ENCODE measurements around the gene ZFAND3. TPM values are rescaled to one million over a fixed set of nuclear protein-coding genes. Genes with fewer than 3 reads are reported as not detected.

The ZFAND3 gene
- total RNA-seq, 2 experiments from 2014 or later = 34.4 to 37.0 TPM

GRCh38 chr6:38064431-38064830, 244.9 kb downstream of the ZFAND3 start:
- Mint-ChIP-seq H3K27me3 (no peaks in the 10 kb centered on the region), H3K4me3 (no peak overlapping the region), H3K27ac (no peak overlapping the region), H3K4me1 (ENCODE audit: low read depth) (peaks cover 33% of the 10 kb centered on the region), H3K36me3 (ENCODE audit: low read depth) (peaks cover 73% of the 10 kb centered on the region), H3K9me3 (no peaks in the 10 kb centered on the region)
- DNase-seq (no peak), ATAC-seq (ENCODE audit: poor library complexity) (no peak)
- Histone ChIP-seq H3K36me3 (ENCODE audit: insufficient read depth, low read length) (peaks cover 35% of the 10 kb centered on the region), H3K9me3 (ENCODE audit: control insufficient read depth in 1 of 2, insufficient read depth in 1 of 2, low read length in 2 of 2) (no peaks in the 10 kb centered on the region), H3K4me3 (ENCODE audit: low read length) (no peak overlapping the region), H3K27me3 (ENCODE audit: control insufficient read depth in 1 of 2, insufficient read depth in 2 of 2, low read length in 2 of 2) (no peaks in the 10 kb centered on the region), H3K27ac (ENCODE audit: low read depth in 1 of 2, low read length in 2 of 2) (no peak overlapping the region), H3K4me1 (ENCODE audit: insufficient read depth, low read length) (no peaks in the 10 kb centered on the region)
- intact Hi-C loops (cut with DNase I, micrococcal nuclease) = no loop called here
- CTCF ChIA-PET = interaction anchor here (1.2 kb wide), 1 partner anchor 9 kb away, joined by 3 read pairs; no protein-coding TSS in a partner anchor
- no peak for TF ChIP-seq CTCF (IDR thresholded peaks at IDR 0.05)
- POLR2A ChIA-PET = no interaction called here

GRCh38 chr6:38065734-38066305, 246.3 kb downstream of the ZFAND3 start:
- Mint-ChIP-seq H3K9me3 (no peaks in the 10 kb centered on the region), H3K27ac (no peak overlapping the region), H3K4me3 (no peak overlapping the region), H3K4me1 (ENCODE audit: low read depth) (peaks cover 34% of the 10 kb centered on the region), H3K36me3 (ENCODE audit: low read depth) (peaks cover 71% of the 10 kb centered on the region), H3K27me3 (no peaks in the 10 kb centered on the region)
- Histone ChIP-seq H3K36me3 (ENCODE audit: insufficient read depth, low read length) (peaks cover 35% of the 10 kb centered on the region), H3K9me3 (ENCODE audit: control insufficient read depth in 1 of 2, insufficient read depth in 1 of 2, low read length in 2 of 2) (no peaks in the 10 kb centered on the region), H3K27me3 (ENCODE audit: control insufficient read depth in 1 of 2, insufficient read depth in 2 of 2, low read length in 2 of 2) (no peaks in the 10 kb centered on the region), H3K27ac (ENCODE audit: low read depth in 1 of 2, low read length in 2 of 2) (no peak overlapping the region), H3K4me1 (ENCODE audit: insufficient read depth, low read length) (no peaks in the 10 kb centered on the region), H3K4me3 (ENCODE audit: low read length) (no peak overlapping the region)
- POLR2A ChIA-PET = no interaction called here
- intact Hi-C loops (cut with DNase I, micrococcal nuclease) = no loop called here
- DNase-seq (no peak), ATAC-seq (ENCODE audit: poor library complexity) (no peak)
- CTCF ChIA-PET = no interaction called here
- no peak for TF ChIP-seq CTCF (IDR thresholded peaks at IDR 0.05)

GRCh38 chr6:38067263-38067980, 247.9 kb downstream of the ZFAND3 start:
- no peak for TF ChIP-seq CTCF (IDR thresholded peaks at IDR 0.05)
- Histone ChIP-seq H3K27ac (ENCODE audit: low read depth in 1 of 2, low read length in 2 of 2) (no peak overlapping the region), H3K36me3 (ENCODE audit: insufficient read depth, low read length) (peaks cover 22% of the 10 kb centered on the region), H3K9me3 (ENCODE audit: control insufficient read depth in 1 of 2, insufficient read depth in 1 of 2, low read length in 2 of 2) (no peaks in the 10 kb centered on the region), H3K4me3 (ENCODE audit: low read length) (no peak overlapping the region), H3K27me3 (ENCODE audit: control insufficient read depth in 1 of 2, insufficient read depth in 2 of 2, low read length in 2 of 2) (no peaks in the 10 kb centered on the region), H3K4me1 (ENCODE audit: insufficient read depth, low read length) (no peaks in the 10 kb centered on the region)
- Mint-ChIP-seq H3K4me3 (no peak overlapping the region), H3K4me1 (ENCODE audit: low read depth) (peaks cover 34% of the 10 kb centered on the region), H3K27me3 (no peaks in the 10 kb centered on the region), H3K27ac (no peak overlapping the region), H3K36me3 (ENCODE audit: low read depth) (peaks cover 56% of the 10 kb centered on the region), H3K9me3 (no peaks in the 10 kb centered on the region)
- POLR2A ChIA-PET = no interaction called here
- CTCF ChIA-PET = no interaction called here
- intact Hi-C loops (cut with DNase I, micrococcal nuclease) = no loop called here
- ATAC-seq (ENCODE audit: poor library complexity) (no peak), DNase-seq (no peak)
